Stimulated activated CD8-positive, alpha-beta memory T cell treated with anti-CD3 and anti-CD28 coated beads, Interleukin-15, amount 100 ng/mL, for 1 hour (primary cell): Measurements from ENCODE around the gene KMT2B.

Experiments
- DNase-seq: peaks from one replicate; pipeline ENCODE4 v3.0.0-alpha.2; 2020; ENCODE audit warnings: low read depth

The KMT2B gene

GRCh38 chr19:35780717-35781116, 62.9 kb downstream of the KMT2B start:
- no peak for DNase-seq

- DNase-seq = no peak
Observed at GRCh38 chr19:35781650-35782049, 63.8 kb downstream of the KMT2B start.

GRCh38 chr19:35782589-35782988, 64.8 kb downstream of the KMT2B start:
- no peak for DNase-seq

GRCh38 chr19:35783469-35784434, 65.9 kb downstream of the KMT2B start:
- no peak for DNase-seq

GRCh38 chr19:35784503-35785338, 66.9 kb downstream of the KMT2B start:
- DNase-seq = no peak

GRCh38 chr19:35785339-35785627, 67.5 kb downstream of the KMT2B start:
- DNase-seq = no peak

- DNase-seq = no peak
Observed at GRCh38 chr19:35786299-35787160, 68.7 kb downstream of the KMT2B start.

- no peak for DNase-seq
Observed at GRCh38 chr19:35787227-35787799, 69.5 kb downstream of the KMT2B start.
